GM12872 (cell line): ENCODE measurements around the gene PTPRN2.

ENCODE experiments used
- TF ChIP-seq, protein P1 (sequence below): IDR thresholded peaks from 3 replicates; pipeline ENCODE4 v1.5.1; 2011; ENCODE audit warnings: low read depth, mild to moderate bottlenecking, low read length, moderate library complexity; ENCODE audit not compliant: insufficient read depth

Gene PTPRN2

DNA sequence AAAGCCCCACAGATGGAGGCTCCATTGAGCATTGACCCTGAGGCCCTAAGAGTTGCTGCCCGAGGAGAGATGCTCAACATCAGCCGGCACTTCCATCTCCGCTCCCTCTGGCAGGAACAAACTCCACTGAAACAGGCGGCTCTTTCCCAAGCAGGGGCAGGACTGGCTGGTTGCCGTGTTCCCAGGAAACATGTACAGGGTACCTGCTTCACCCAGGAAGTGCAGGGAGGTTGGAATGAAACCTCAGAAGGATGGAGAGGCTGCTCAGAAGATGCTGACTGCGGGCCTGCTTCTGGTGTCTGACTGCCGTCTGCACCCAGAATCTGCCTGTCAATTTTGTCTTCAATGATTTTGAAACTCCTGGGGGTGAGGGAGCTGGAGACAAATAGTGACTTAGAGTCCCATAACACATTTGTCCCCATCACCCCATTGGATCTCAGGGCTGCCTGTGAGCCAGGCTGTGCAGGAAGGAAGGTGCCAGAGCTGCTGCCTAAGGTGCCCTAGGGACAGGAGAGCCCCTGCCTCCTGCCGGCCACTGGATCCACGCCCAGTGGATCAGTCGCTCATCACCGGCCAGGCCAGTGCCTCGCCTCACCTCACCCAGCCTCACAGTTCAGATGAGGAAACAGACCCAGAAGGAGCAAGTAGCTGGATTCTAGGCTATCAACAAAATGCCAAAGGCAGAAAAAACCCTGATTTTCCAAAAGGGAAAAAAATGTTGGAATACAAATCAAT is 237.3 kb downstream of the PTPRN2 start:
- TF ChIP-seq, protein P1, sequence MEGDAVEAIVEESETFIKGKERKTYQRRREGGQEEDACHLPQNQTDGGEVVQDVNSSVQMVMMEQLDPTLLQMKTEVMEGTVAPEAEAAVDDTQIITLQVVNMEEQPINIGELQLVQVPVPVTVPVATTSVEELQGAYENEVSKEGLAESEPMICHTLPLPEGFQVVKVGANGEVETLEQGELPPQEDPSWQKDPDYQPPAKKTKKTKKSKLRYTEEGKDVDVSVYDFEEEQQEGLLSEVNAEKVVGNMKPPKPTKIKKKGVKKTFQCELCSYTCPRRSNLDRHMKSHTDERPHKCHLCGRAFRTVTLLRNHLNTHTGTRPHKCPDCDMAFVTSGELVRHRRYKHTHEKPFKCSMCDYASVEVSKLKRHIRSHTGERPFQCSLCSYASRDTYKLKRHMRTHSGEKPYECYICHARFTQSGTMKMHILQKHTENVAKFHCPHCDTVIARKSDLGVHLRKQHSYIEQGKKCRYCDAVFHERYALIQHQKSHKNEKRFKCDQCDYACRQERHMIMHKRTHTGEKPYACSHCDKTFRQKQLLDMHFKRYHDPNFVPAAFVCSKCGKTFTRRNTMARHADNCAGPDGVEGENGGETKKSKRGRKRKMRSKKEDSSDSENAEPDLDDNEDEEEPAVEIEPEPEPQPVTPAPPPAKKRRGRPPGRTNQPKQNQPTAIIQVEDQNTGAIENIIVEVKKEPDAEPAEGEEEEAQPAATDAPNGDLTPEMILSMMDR = no peak

DNA sequence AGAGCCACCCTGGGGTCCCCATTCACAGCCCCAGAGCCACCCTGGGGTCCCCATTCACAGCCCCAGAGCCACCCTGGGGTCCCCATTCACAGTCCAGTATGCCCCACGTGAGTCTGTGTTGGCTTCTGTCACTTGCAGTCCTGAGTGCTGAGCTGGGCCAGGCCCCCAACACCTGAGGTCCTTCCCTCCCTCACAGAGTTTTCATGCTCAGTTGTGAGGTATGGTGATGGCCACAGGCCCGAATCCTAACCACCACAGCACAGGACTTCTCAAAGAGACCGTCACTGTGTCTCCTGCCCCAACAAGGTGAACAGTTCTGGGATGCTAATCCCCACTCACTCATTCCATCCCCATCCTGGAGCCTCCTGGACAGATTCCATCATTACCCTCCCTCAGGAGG is 239.2 kb downstream of the PTPRN2 start:
- TF ChIP-seq, protein P1 = no peak

DNA sequence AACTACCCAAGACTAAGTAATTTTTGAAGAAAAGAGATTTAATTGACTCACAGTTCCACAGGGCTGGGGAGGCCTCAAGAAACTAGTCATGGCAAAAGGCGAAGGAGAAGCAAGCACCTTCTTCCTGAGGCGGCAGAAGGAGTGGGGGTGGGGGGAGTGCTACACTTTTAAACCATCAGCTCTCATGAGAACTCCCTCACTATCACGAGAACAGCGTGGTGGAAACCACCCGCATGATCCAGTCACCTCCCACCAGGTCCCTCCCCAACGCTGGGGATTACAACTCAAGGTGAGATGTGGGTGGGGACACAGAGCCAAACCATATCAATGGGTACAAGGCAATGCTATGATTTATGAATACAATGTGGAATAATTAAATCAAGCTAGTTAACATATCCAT is 241.9 kb downstream of the PTPRN2 start:
- TF ChIP-seq, protein P1 = no peak

DNA sequence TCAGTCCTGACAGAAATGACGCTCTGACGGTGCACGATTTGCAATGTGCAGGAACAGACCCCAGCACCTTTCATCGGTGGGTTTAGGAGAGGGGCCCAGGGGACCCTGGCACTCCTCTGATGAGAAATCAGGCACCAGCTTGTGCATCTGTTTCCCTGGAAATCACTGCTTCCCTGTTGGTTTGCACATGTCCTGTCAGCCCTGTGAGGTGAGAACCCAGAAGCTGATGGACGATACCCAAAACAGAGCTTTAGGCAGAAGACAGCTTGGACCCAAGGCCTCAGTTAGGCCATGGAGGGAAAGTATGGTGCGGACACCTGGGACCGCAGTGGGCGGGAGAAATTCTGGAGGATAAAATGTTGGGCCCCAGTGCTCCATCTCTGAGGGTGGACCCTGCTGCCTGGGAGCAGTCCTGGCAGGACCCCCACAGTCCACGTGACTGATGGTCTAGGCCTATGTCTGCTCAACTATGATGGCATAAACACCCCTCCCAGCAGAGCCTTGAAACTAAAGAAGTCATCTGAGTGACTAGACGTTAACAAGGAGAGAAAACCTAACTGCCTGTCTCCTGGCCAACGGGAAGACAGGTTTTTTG is 242.8 kb downstream of the PTPRN2 start:
- TF ChIP-seq, protein P1 = no peak

DNA sequence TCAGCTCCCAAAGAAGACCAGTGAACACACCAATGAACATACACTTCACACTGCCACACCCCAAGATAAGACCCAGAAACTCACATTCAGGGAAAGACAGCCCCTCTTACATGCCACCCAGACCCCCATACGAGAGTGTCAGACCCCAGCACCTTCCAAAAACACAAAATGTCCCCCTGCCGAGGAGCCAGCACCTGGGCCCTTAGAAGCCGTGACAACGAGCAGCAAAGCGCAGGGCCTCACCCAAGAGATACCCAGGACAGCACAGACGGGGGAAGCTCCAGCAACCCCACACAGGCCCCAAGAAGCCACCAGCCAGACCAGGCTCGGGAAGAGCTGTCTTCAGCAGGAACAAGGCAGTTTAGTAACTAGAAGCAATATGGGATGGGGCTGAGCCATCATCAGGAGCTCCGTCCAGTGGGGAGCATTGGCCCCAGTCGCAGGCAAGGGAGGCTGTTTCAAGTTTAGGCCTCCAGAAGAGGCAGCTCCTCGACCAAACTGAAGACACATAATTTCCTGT is 243.6 kb downstream of the PTPRN2 start:
- TF ChIP-seq, protein P1 = no peak

DNA sequence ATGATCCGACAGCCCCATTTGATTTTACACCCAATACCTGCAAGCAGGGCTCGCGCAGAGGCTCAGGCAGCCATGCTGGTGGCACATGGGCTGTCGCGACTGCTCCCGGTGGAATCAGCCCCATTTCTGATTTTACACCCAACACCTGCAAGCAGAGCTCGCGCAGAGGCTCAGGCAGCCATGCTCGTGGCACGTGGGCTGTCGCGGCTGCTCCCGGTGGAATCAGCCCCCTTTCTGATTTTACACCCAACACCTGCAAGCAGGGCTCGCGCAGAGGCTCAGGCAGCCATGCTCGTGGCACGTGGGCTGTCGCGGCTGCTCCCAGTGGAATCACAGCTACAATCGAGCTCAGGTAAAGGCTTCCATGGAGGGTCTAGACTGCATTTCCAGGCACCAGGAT is 244.1 kb downstream of the PTPRN2 start:
- TF ChIP-seq, protein P1 = no peak

DNA sequence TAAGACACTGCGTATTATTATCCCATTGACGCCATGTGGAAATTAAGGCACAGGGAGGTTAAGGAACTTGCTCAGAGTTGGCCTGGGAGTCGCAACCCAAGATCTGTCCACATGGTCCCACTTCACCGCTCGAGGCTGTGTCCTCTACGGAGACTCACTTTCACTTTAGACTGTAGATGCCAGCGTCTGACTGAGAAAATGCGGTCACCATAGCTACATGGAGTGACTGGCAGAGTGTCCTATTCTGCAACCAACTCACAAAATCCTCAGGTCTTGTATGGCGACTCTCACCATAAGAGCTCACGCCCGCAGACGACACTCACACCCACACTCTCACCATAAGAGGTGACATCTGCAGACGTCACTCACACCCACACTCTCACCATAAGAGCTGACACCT is 257.9 kb downstream of the PTPRN2 start:
- TF ChIP-seq, protein P1 = no peak
